Testis (tissue), 3 donors: ENCODE data around the gene FAHD2A. TPM values are rescaled to one million over a fixed set of nuclear protein-coding genes. Genes with fewer than 3 reads are reported as not detected.
"Not testable (repeated sequence)": the region's sequence is repeated elsewhere in the genome, so short reads cannot be mapped to it uniquely, and the experiment has no call there.

Experiments
- DNase-seq: peaks from one replicate; pipeline ENCODE4 v3.0.0-alpha.2; 2019
- H3K27ac ChIP-seq, 2 donors: fragments of 200-600 bp; sonication (generic); one replicate each; pipeline ENCODE4 v1.5.1; 2019
- H3K27me3 ChIP-seq: fragments of 200-600 bp; sonication (generic); one replicate; pipeline ENCODE4 v1.5.1; 2019
- H3K36me3 ChIP-seq: fragments of 200-600 bp; sonication (generic); one replicate; pipeline ENCODE4 v1.5.1; 2017; ENCODE audit warnings: low read depth; ENCODE audit errors: missing control alignments
- H3K4me1 ChIP-seq: fragments of 200-600 bp; sonication (generic); one replicate; pipeline ENCODE4 v1.5.1; 2019
- H3K4me3 ChIP-seq, 2 donors: fragments of 200-600 bp; sonication (generic); one replicate each; pipeline ENCODE4 v1.5.1; 2017 to 2019
- H3K9me3 ChIP-seq: fragments of 200-600 bp; sonication (generic); one replicate; pipeline ENCODE4 v1.5.1; 2017
- CTCF ChIP-seq, 3 experiments: fragments of 450-650 bp in 2 of 3; fragments of 200-600 bp in 1 of 3; sonication (generic) in 1 of 3; IDR thresholded peaks; one replicate each; pipeline ENCODE4 v1.5.1; 2016 to 2019; ENCODE audit warnings: antibody characterized with exemption in 3 of 3, mild to moderate bottlenecking in 2 of 3, moderate library complexity in 1 of 3
- POLR2A ChIP-seq: fragments of 450-650 bp; IDR thresholded peaks from one replicate; pipeline ENCODE4 v1.6.1; 2017; ENCODE audit warnings: antibody characterized with exemption, mild to moderate bottlenecking, moderate library complexity
- WGBS, 2 donors: methylation state at CpG; one replicate each; pipeline ENCODE4 v1.1.5; 2018; 5-methylcytosine and 5-hydroxymethylcytosine counted together
- intact Hi-C: fragments of 100-400 bp; cut with DNase I; formaldehyde crosslinking; loops from one replicate; pipeline ENCODE4 v1.15.1; 2023; ENCODE audit warnings: low total_unique reads
- polyA plus RNA-seq: library from polyadenylated mRNA; stranded (reverse); fragments of 350-450 nt; fragmentation: Illumina TruSeq; extraction: RNeasy Lipid Tissue Mini Kit (QIAGEN cat#74804); gene quantifications from one replicate; pipeline ENCODE4 v1.2.3, GENCODE V29; 2014; ENCODE audit warnings: low read depth, low replicate concordance; ENCODE audit not compliant: insufficient read depth
- total RNA-seq, 2 donors: library from RNA; depleted of rRNA; stranded (reverse); fragments of >200 nt; gene quantifications; one replicate each; pipeline ENCODE4 v1.2.3, GENCODE V29; 2016

The FAHD2A gene
- total and polyA plus RNA-seq, 3 donors from 2014 or later = 48.5 to 73.8 (median 48.9) TPM

GRCh38 chr2:95375532-95376150 lies 26.9 kb upstream of the FAHD2A start:
- H3K4me3 ChIP-seq = no peak overlapping the region
- WGBS, 2 donors = 81 to 84% methylated on average over 13 to 21 of the region's 21 CpGs
- DNase-seq = no peak
- no peak overlapping the region for H3K27ac ChIP-seq
- H3K36me3 ChIP-seq = no peaks in the 10 kb centered on the region
- intact Hi-C loops = no loop called here
- H3K27me3 ChIP-seq = no peaks in the 10 kb centered on the region
- no peaks in the 10 kb centered on the region for H3K4me1 ChIP-seq
- TF ChIP-seq CTCF (IDR thresholded peaks at IDR 0.05) = no peak
- no peak for TF ChIP-seq POLR2A
- H3K9me3 ChIP-seq = no peaks in the 10 kb centered on the region

DNA sequence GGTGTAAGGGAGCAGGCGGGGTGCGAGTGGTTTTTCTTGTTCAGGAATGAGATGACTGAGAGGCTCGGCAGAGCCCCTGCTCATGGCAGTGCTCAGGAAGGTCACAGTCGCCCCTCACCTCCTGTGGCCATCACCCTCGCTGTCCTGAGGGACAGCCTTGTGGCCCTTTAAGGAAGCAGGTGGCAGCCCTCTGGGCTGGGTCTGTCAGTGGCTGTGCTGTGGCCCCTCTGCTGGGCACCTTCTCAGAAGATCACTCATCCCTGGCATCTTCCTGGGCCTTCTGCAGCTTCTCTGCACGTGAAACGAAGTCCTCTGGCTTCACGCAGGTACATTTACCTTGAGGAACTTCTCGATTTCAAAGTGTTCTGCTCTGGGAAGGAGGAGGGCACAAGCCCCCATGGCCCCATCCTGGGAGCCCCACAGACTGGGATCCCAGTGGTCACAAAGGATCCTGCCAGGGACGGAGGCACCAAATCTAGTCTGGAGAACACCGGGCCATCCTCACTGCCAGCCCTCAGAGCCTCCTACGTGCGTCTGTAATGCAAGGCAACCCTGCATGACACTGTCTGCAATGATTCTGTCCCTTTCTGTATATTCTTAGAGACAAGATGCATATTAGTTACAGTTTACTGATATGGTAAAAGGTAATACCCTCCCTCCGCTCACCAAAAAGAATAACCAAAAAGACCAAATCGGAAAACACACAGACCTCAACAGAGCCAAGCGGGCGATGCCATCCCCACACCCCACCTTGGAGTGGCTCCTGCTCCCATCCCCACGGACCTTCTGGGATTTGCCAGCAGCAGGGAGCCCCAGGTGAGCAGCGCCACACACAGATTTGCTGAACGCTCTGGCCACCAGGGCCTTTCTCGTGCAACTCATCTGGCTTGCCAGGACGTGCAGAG lies 25.9 kb upstream of the FAHD2A start:
- Histone ChIP-seq H3K36me3 (no peaks in the 10 kb centered on the region), H3K4me3 (no peak overlapping the region), H3K4me1 (no peaks in the 10 kb centered on the region), H3K27me3 (no peaks in the 10 kb centered on the region), H3K27ac (no peak overlapping the region), H3K9me3 (no peaks in the 10 kb centered on the region)
- intact Hi-C loops = no loop called here
- TF ChIP-seq CTCF (IDR thresholded peaks at IDR 0.05) = no peak
- no peak for TF ChIP-seq POLR2A
- 83 to 89% methylated on average over 19 to 22 of the region's 22 CpGs for WGBS, 2 donors
- no peak for DNase-seq

DNA sequence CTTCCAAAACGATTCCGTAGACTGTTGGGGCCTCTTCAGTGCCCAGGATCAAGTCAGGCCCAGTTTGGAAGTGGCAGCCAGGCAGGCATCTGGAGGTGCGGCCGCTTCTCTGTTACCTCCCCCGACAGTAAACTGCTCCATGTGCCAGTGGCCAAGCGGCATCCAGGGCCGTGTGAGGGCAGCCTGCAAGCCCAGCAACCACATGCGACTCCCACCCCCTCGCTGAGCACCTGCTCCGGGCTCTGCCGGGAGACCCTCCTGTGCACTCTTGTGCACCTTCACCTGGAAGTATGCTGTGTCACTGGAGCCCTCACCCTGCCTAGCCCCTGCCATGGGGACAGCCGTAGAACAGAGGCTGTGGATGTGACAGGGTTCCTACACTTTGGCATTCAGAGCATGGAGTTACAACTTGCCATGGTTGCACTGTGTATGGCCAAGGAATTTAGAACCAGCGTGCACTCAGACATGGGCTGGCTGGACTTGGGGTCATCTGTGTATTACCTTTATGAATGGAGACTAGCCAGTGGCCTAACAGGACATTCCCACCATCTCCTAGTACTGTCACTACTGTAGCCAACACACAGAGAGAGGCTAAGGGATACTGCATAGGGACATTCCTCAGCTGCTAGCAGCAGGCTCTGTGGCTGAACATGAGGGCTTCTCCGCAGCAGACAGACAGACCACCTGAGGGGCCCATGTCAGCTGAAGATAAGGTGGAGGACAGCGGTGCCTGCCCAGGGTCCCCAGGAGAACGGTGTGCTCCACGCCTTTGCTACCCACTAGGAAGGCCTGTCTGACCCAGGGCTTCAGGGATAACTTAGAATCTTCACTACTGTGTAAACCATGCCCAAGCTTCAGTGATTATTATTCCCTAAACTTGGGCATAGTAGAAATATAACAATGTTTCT lies 25.0 kb upstream of the FAHD2A start:
- intact Hi-C loops = no loop called here
- no peaks in the 10 kb centered on the region for H3K9me3 ChIP-seq
- H3K4me1 ChIP-seq = no peaks in the 10 kb centered on the region
- H3K36me3 ChIP-seq = no peaks in the 10 kb centered on the region
- H3K27ac ChIP-seq = no peak overlapping the region
- no peaks in the 10 kb centered on the region for H3K27me3 ChIP-seq
- peak; percentile 9 for DNase-seq
- TF ChIP-seq CTCF (IDR thresholded peaks at IDR 0.05) (no peak), POLR2A (no peak)
- H3K4me3 ChIP-seq = no peak overlapping the region
- 82 to 89% methylated on average over 6 to 17 of the region's 17 CpGs for WGBS, 2 donors

- DNase-seq = peak; percentile 0
- H3K4me1 ChIP-seq, H3K9me3 ChIP-seq, H3K27me3 ChIP-seq, H3K27ac ChIP-seq, H3K36me3 ChIP-seq, H3K4me3 ChIP-seq, intact Hi-C loops: not testable (repeated sequence)
- WGBS, 2 donors = 94 to 98% methylated on average over 7 of the region's 7 CpGs
Measured at GRCh38 chr2:95378281-95378680, 24.2 kb upstream of the FAHD2A start.

DNA sequence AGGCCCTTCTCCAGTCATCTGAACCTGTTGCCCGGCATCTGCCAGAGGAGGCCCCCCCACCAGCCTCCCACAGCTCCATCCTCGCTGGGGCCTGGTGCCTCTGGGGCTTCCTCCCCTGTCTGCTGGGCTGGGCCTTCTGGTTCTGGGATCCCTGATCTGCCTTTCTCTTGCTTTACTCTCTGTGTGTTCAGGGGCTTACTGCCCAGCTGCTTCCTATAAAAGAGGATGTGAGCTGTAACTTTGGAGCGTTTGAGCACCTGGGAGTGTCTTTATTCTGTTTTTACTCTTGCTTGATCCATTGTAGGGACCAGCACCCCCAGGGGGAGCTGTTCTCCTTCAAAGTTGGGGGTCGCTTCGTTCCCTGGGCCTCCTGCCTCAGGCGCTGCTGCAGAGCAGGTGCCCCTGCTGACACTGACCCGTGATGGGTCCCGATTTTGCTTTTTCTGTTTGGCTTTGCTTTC lies 23.1 kb upstream of the FAHD2A start:
- 40 to 43% methylated on average over 8 of the region's 8 CpGs for WGBS, 2 donors
- DNase-seq = peak; percentile 23

More for the DNA sequence above, 23.1 kb upstream of the FAHD2A start:
- peak overlapping the region in 1 of 2 donors; percentile 19 for H3K27ac ChIP-seq
- H3K27me3 ChIP-seq = no peaks in the 10 kb centered on the region
- TF ChIP-seq POLR2A (no peak), CTCF (IDR thresholded peaks at IDR 0.05) (peak in 1 of 3 experiments; percentile 30)
- intact Hi-C loops = no loop called here
- H3K9me3 ChIP-seq = no peaks in the 10 kb centered on the region
- peaks cover 13% of the 10 kb centered on the region for H3K4me1 ChIP-seq
- H3K36me3 ChIP-seq = no peaks in the 10 kb centered on the region
- H3K4me3 ChIP-seq = no peak overlapping the region
